ENCODE data around the gene ZNHIT2. TPM values are rescaled to one million over a fixed set of nuclear protein-coding genes. Genes with fewer than 3 reads are reported as not detected.

Gene ZNHIT2
- total RNA-seq, 1 experiment from 2014 or later, result 27.4 TPM

GRCh38 chr11:65083134-65083833, 34.2 kb downstream of the ZNHIT2 start:
- no TSS peak for BruUV-seq (replicated peaks)
- TF ChIP-seq EZH2 (IDR thresholded peaks at IDR 0.05; ENCODE audit: borderline replicate concordance, low read depth, low read length, poor library complexity, severe bottlenecking), result no peak
- TF ChIP-seq, protein P1, sequence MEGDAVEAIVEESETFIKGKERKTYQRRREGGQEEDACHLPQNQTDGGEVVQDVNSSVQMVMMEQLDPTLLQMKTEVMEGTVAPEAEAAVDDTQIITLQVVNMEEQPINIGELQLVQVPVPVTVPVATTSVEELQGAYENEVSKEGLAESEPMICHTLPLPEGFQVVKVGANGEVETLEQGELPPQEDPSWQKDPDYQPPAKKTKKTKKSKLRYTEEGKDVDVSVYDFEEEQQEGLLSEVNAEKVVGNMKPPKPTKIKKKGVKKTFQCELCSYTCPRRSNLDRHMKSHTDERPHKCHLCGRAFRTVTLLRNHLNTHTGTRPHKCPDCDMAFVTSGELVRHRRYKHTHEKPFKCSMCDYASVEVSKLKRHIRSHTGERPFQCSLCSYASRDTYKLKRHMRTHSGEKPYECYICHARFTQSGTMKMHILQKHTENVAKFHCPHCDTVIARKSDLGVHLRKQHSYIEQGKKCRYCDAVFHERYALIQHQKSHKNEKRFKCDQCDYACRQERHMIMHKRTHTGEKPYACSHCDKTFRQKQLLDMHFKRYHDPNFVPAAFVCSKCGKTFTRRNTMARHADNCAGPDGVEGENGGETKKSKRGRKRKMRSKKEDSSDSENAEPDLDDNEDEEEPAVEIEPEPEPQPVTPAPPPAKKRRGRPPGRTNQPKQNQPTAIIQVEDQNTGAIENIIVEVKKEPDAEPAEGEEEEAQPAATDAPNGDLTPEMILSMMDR (conservative IDR thresholded peaks at IDR 0.05; ENCODE audit: low read depth, low read length), result no peak

DNA sequence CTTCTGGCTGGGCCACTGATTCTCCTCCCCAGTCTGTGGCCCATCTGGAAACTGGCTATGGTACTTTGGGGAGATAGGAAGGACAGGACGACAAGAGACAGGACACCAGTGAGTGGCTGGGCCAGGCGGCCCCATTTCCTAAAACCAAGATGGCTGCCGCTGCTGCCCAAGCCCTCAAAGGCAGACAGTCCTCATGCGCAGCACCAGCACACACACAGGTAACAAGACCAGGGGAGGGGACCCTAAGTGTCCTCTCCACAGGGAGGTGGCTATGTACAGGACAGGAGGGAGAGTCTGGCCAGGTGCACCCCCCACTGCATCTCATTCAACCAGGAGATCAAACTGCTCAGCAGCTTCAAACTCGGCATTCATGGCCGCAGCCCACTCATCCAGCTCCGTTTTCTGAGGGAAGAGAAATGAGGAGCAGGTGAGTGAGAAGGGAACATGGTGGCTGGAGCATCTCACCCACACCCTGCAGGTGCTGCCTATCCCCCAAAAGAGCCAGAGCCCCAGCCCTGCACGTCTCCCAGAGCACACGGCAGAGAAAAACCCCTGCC, 38.6 kb downstream of the ZNHIT2 start:
- ChIA-PET CTCF (no interaction called here), POLR2A (ENCODE audit: low non-redundant PET) (no interaction called here)
- no peaks in the 10 kb centered on the region for H3K9me3 ChIP-seq (ENCODE audit: low read depth, low read length, poor library complexity, severe bottlenecking)
- H3K36me3 ChIP-seq (ENCODE audit: insufficient read depth, low read length, poor library complexity, severe bottlenecking), result peaks cover 62% of the 10 kb centered on the region
- no peak overlapping the region for H3K27ac ChIP-seq (ENCODE audit: low read depth, low read length, poor library complexity, severe bottlenecking)
- no peak overlapping the region for H3K4me3 ChIP-seq (ENCODE audit: low read depth, low read length, poor library complexity, severe bottlenecking)
- no peaks in the 10 kb centered on the region for H3K27me3 ChIP-seq (replicated peaks; ENCODE audit: insufficient read depth, low read depth, low read length, poor library complexity)
- intact Hi-C loops (cut with micrococcal nuclease; ENCODE audit: unreplicated experiment), result no loop called here
- H3K4me1 ChIP-seq (ENCODE audit: insufficient read depth, low read length, poor library complexity, severe bottlenecking), result peaks cover 12% of the 10 kb centered on the region
- DNase-seq (ENCODE audit: low spot score), result no peak
- no TSS peak for BruUV-seq (replicated peaks)
- TF ChIP-seq, protein P1 (conservative IDR thresholded peaks at IDR 0.05; ENCODE audit: low read depth, low read length), result no peak
- TF ChIP-seq EZH2 (IDR thresholded peaks at IDR 0.05; ENCODE audit: borderline replicate concordance, low read depth, low read length, poor library complexity, severe bottlenecking), result no peak

More at GRCh38 chr11:65083134-65083833, 34.2 kb downstream of the ZNHIT2 start:
- no peaks in the 10 kb centered on the region for H3K27me3 ChIP-seq (replicated peaks; ENCODE audit: insufficient read depth, low read depth, low read length, poor library complexity)
- DNase-seq (ENCODE audit: low spot score), result no peak
- peaks cover 12% of the 10 kb centered on the region for H3K4me1 ChIP-seq (ENCODE audit: insufficient read depth, low read length, poor library complexity, severe bottlenecking)
- H3K27ac ChIP-seq (ENCODE audit: low read depth, low read length, poor library complexity, severe bottlenecking), result peak overlapping the region; percentile 90
- H3K9me3 ChIP-seq (ENCODE audit: low read depth, low read length, poor library complexity, severe bottlenecking), result no peaks in the 10 kb centered on the region
- intact Hi-C loops (cut with micrococcal nuclease; ENCODE audit: unreplicated experiment), result no loop called here
- H3K4me3 ChIP-seq (ENCODE audit: low read depth, low read length, poor library complexity, severe bottlenecking), result peak overlapping the region; percentile 76
- H3K36me3 ChIP-seq (ENCODE audit: insufficient read depth, low read length, poor library complexity, severe bottlenecking), result peaks cover 48% of the 10 kb centered on the region
- POLR2A ChIA-PET (ENCODE audit: low non-redundant PET), result interaction anchor here (0.6 kb wide), 1 partner anchor 52 kb away, joined by 3 read pairs; no protein-coding TSS in a partner anchor
- CTCF ChIA-PET, result no interaction called here

DNA sequence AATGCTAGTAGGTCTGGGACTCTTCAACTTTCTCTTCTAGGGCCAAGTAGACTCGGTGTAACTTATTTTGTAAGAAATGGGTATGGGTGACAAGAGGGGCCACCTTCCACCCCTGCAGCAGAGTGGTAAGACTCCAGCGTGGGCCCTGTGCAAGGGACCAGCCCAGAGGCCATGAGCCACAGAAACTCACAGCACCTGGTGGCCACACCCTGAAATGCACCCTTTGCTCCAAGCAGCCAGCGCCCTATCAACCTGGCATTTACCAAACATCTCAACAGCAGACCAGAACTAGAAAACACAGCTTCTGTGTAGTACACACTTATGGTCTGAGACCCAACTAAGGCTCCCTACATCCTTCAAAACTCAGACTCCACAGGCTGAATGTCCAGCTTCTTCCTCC, 39.4 kb downstream of the ZNHIT2 start:
- Histone ChIP-seq H3K36me3 (ENCODE audit: insufficient read depth, low read length, poor library complexity, severe bottlenecking) (peaks cover 62% of the 10 kb centered on the region), H3K9me3 (ENCODE audit: low read depth, low read length, poor library complexity, severe bottlenecking) (no peaks in the 10 kb centered on the region), H3K27ac (ENCODE audit: low read depth, low read length, poor library complexity, severe bottlenecking) (no peak overlapping the region), H3K4me3 (ENCODE audit: low read depth, low read length, poor library complexity, severe bottlenecking) (no peak overlapping the region), H3K4me1 (ENCODE audit: insufficient read depth, low read length, poor library complexity, severe bottlenecking) (peaks cover 12% of the 10 kb centered on the region), H3K27me3 (replicated peaks; ENCODE audit: insufficient read depth, low read depth, low read length, poor library complexity) (no peaks in the 10 kb centered on the region)
- DNase-seq (ENCODE audit: low spot score), result peak; percentile 61
- POLR2A ChIA-PET (ENCODE audit: low non-redundant PET), result no interaction called here
- CTCF ChIA-PET, result no interaction called here
- intact Hi-C loops (cut with micrococcal nuclease; ENCODE audit: unreplicated experiment), result no loop called here
- BruUV-seq (replicated peaks), result no TSS peak
- no peak for TF ChIP-seq EZH2 (IDR thresholded peaks at IDR 0.05; ENCODE audit: borderline replicate concordance, low read depth, low read length, poor library complexity, severe bottlenecking)
- TF ChIP-seq, protein P1 (conservative IDR thresholded peaks at IDR 0.05; ENCODE audit: low read depth, low read length), result peak; percentile 70

Data from A673 (cell line).